A673 (cell line): Measurements from ENCODE around the gene KCNG3. TPM values are rescaled to one million over a fixed set of nuclear protein-coding genes. Genes with fewer than 3 reads are reported as not detected.

ENCODE experiments used
- BruUV-seq: library from RNA; stranded (reverse); fragments of 400-500 nt; replicated peaks from 2 replicates; lab custom pipeline; 2021; lab: Mats Ljungman, UMichigan
- CTCF ChIA-PET: fragments of 300-600 bp; sonication (Branson Sonifier 250); formaldehyde crosslinking; loops from one replicate; lab custom pipeline; 2022; ENCODE audit warnings: antibody characterized with exemption; lab: Charles Lee
- POLR2A ChIA-PET: fragments of 300-600 bp; sonication (Branson Sonifier 250); formaldehyde crosslinking; loops from one replicate; lab custom pipeline; 2022; ENCODE audit warnings: antibody characterized with exemption; ENCODE audit not compliant: low non-redundant PET; lab: Charles Lee
- DNase-seq: peaks from one replicate; pipeline ENCODE4 v3.0.0-alpha.2; 2015; ENCODE audit warnings: low spot score
- H3K27ac ChIP-seq: fragments of 200-600 bp; sonication (generic); 2 replicates; pipeline ENCODE4 v1.5.1; 2016; ENCODE audit warnings: mixed run types, low read depth, mild to moderate bottlenecking, mixed read lengths, antibody characterized with exemption, low read length; ENCODE audit not compliant: poor library complexity, severe bottlenecking
- H3K27me3 ChIP-seq: fragments of 200-600 bp; sonication (generic); replicated peaks from 2 replicates; pipeline ENCODE4 v1.6.1; 2017; ENCODE audit warnings: mixed run types, low read depth, mild to moderate bottlenecking, mixed read lengths, antibody characterized with exemption, low read length; ENCODE audit not compliant: insufficient read depth, poor library complexity
- H3K36me3 ChIP-seq: fragments of 200-600 bp; sonication (generic); 2 replicates; pipeline ENCODE4 v1.6.1; 2016; ENCODE audit warnings: mixed run types, mild to moderate bottlenecking, mixed read lengths, antibody characterized with exemption, low read length; ENCODE audit not compliant: insufficient read depth, poor library complexity, severe bottlenecking
- H3K4me1 ChIP-seq: fragments of 200-600 bp; sonication (generic); 2 replicates; pipeline ENCODE4 v1.6.1; 2017; ENCODE audit warnings: mixed run types, mild to moderate bottlenecking, mixed read lengths, antibody characterized with exemption, low read length; ENCODE audit not compliant: insufficient read depth, poor library complexity, severe bottlenecking
- H3K4me3 ChIP-seq: fragments of 200-600 bp; sonication (generic); 2 replicates; pipeline ENCODE4 v1.5.1; 2016; ENCODE audit warnings: low read depth, mixed run types, mild to moderate bottlenecking, mixed read lengths, low read length; ENCODE audit not compliant: poor library complexity, severe bottlenecking
- H3K9me3 ChIP-seq: fragments of 200-600 bp; sonication (generic); 2 replicates; pipeline ENCODE4 v1.6.1; 2016; ENCODE audit warnings: mixed run types, low read depth, mild to moderate bottlenecking, mixed read lengths, antibody characterized with exemption, low read length; ENCODE audit not compliant: poor library complexity, severe bottlenecking
- CTCF ChIP-seq: fragments of 300-800, 200-600 bp; sonication (generic); conservative IDR thresholded peaks from 2 replicates; pipeline ENCODE4 v1.5.1; 2017; ENCODE audit warnings: low read depth, mild to moderate bottlenecking, antibody characterized with exemption, low read length, moderate library complexity, mixed read lengths
- EZH2 ChIP-seq: fragments of 200-600 bp; sonication (generic); IDR thresholded peaks from 2 replicates; pipeline ENCODE4 v1.6.1; 2017; ENCODE audit warnings: borderline replicate concordance, low read depth, mild to moderate bottlenecking, mixed read lengths, antibody characterized with exemption, low read length; ENCODE audit not compliant: poor library complexity, severe bottlenecking
- intact Hi-C: fragments of 100-400 bp; cut with micrococcal nuclease; formaldehyde crosslinking; loops from one replicate; pipeline ENCODE4 v1.10.0; 2022; ENCODE audit not compliant: unreplicated experiment
- total RNA-seq: library from RNA; stranded (reverse); gene quantifications from 2 replicates; pipeline ENCODE4 v1.2.3, GENCODE V29; 2021

KCNG3 gene
- total RNA-seq, 1 experiment from 2014 or later = 1.5 TPM

GRCh38 chr2:42414648-42415047 lies 79.1 kb downstream of the KCNG3 start:
- peaks cover 21% of the 10 kb centered on the region for H3K9me3 ChIP-seq
- POLR2A ChIA-PET = no interaction called here
- intact Hi-C loops = no loop called here

GRCh38 chr2:42414158-42414557 lies 79.6 kb downstream of the KCNG3 start:
- no TSS peak for BruUV-seq
- TF ChIP-seq CTCF (no peak), EZH2 (no peak)

More at GRCh38 chr2:42414648-42415047, 79.1 kb downstream of the KCNG3 start:
- Histone ChIP-seq H3K27ac (no peak overlapping the region), H3K4me3 (no peak overlapping the region), H3K36me3 (no peaks in the 10 kb centered on the region), H3K27me3 (no peaks in the 10 kb centered on the region), H3K4me1 (no peaks in the 10 kb centered on the region)
- TF ChIP-seq EZH2 (no peak), CTCF (no peak)
- BruUV-seq = no TSS peak
- DNase-seq = no peak
- CTCF ChIA-PET = no interaction called here

GRCh38 chr2:42410742-42411514 lies 82.9 kb downstream of the KCNG3 start:
- Histone ChIP-seq H3K27ac (no peak overlapping the region), H3K9me3 (peaks cover 21% of the 10 kb centered on the region)
- CTCF ChIA-PET = no interaction called here

More at GRCh38 chr2:42414158-42414557, 79.6 kb downstream of the KCNG3 start:
- peaks cover 21% of the 10 kb centered on the region for H3K9me3 ChIP-seq
- intact Hi-C loops = no loop called here
- no peaks in the 10 kb centered on the region for H3K36me3 ChIP-seq
- H3K27ac ChIP-seq = no peak overlapping the region
- no peak overlapping the region for H3K4me3 ChIP-seq
- DNase-seq = no peak
- CTCF ChIA-PET = no interaction called here
- POLR2A ChIA-PET = no interaction called here
- no peaks in the 10 kb centered on the region for H3K4me1 ChIP-seq
- no peaks in the 10 kb centered on the region for H3K27me3 ChIP-seq

More at GRCh38 chr2:42410742-42411514, 82.9 kb downstream of the KCNG3 start:
- no TSS peak for BruUV-seq
- Histone ChIP-seq H3K4me1 (no peaks in the 10 kb centered on the region), H3K36me3 (no peaks in the 10 kb centered on the region), H3K27me3 (no peaks in the 10 kb centered on the region), H3K4me3 (no peak overlapping the region)
- intact Hi-C loops = no loop called here
- DNase-seq = no peak
- POLR2A ChIA-PET = no interaction called here
- no peak for TF ChIP-seq CTCF
- TF ChIP-seq EZH2 = no peak
